Heart right ventricle (tissue), 16 donors: ENCODE results near the gene SCN5A. TPM values are rescaled to one million over a fixed set of nuclear protein-coding genes. Genes with fewer than 3 reads are reported as not detected.

Source experiments
- ATAC-seq, 8 donors: fragments of 200-7000 bp; cut with Tn5 transposase; one replicate each; pipeline ENCODE4 v1.9.1; 2020; ENCODE audit warnings: mild to moderate bottlenecking in 8 of 8, moderate library complexity in 8 of 8, moderate number of reproducible peaks in 1 of 8
- DNase-seq, 2 donors: peaks; one replicate each; pipeline ENCODE4 v3.0.0-alpha.2; 2020
- H3K27ac ChIP-seq, 10 donors: fragments of 200-600 bp; sonication (generic) in 2 of 10; one replicate each; pipeline versions ENCODE4 v1.5.0 to v1.8.0; 2020 to 2022; ENCODE audit warnings: mild to moderate bottlenecking in 3 of 10
- H3K27me3 ChIP-seq, 7 donors: fragments of 200-600 bp; one replicate each; pipeline ENCODE4 v1.8.0; 2021 to 2022; ENCODE audit warnings: mild to moderate bottlenecking in 2 of 7
- H3K36me3 ChIP-seq, 9 donors: fragments of 200-600 bp; sonication (generic) in 1 of 9; one replicate each; pipeline versions ENCODE4 v1.5.0 to v1.8.0; 2020 to 2022; ENCODE audit warnings: mild to moderate bottlenecking in 2 of 9
- H3K4me1 ChIP-seq, 9 donors: fragments of 200-600 bp; sonication (generic) in 1 of 9; one replicate each; pipeline versions ENCODE4 v1.5.0 to v1.8.0; 2020 to 2022; ENCODE audit warnings: mild to moderate bottlenecking in 4 of 9
- H3K4me3 ChIP-seq, 10 donors: fragments of 200-600 bp; sonication (generic) in 2 of 10; one replicate each; pipeline versions ENCODE4 v1.5.0 to v1.8.0; 2020 to 2022; ENCODE audit warnings: mild to moderate bottlenecking in 7 of 10, moderate library complexity in 2 of 10
- H3K9me3 ChIP-seq, 11 donors: fragments of 200-600 bp in 10 of 11; sonication (generic) in 2 of 11; one replicate each; pipeline versions ENCODE4 v1.5.0 to v1.8.0; 2013 to 2022; ENCODE audit warnings: mild to moderate bottlenecking in 2 of 11, control low read depth in 1 of 11, moderate library complexity in 1 of 11
- WGBS, 2 donors: extraction: QIAGEN DNeasy Blood & Tissue Kit; methylation state at CpG; one replicate each; pipeline ENCODE4 v1.1.7; 2013; ENCODE audit warnings: inconsistent platforms in 1 of 2; 5-methylcytosine and 5-hydroxymethylcytosine counted together
- intact Hi-C, 10 donors: fragments of 100-400 bp; cut with DNase I; formaldehyde crosslinking; loops; one replicate each; pipeline versions ENCODE4 v1.11.1 to v1.14.2; 2022
- polyA plus RNA-seq, 2 donors: library from polyadenylated mRNA; stranded (reverse); fragments of 200-250 nt; gene quantifications; one replicate each; pipeline ENCODE4 v1.2.3, GENCODE V29; 2013
- total RNA-seq, 10 donors: library from RNA; stranded (reverse); fragmentation: NEBNext Ultra II Directional in 3 of 10; extraction: Animal tissue kit (Norgen Biotek cat#: 25700) in 3 of 10; gene quantifications; one replicate each; pipeline versions ENCODE4 v1.2.1 to v1.2.4, GENCODE V29; 2021 to 2023
- TF ChIP-seq, protein P1 (sequence below), 9 donors: fragments of 200-600 bp; sonication (generic) in 2 of 9; IDR thresholded peaks; one replicate each; pipeline versions ENCODE4 v1.5.0 to v1.8.0; 2021 to 2022; ENCODE audit warnings: antibody characterized with exemption in 9 of 9, mild to moderate bottlenecking in 5 of 9, moderate library complexity in 1 of 9
- donor health status: Arrhythmogenic right ventricular cardiomyopathy.
- donor health status: ischemic (EF 13 %, LVEDD 7.1; RV severe dilation, severe dysfunction).
- donor health status: healthy with polysubstance abuse.
- donor health status: DM: no; HTN: yes; CAD: no.
- donor health status: DM: no; HTN: no; CAD: no.
- donor health status: ischemic (EF 25% LVEDD 6.9; RV normal size, moderate dysfunction).
- donor health status: ischemic (EF 25% LVEDD 5.7; RV mildly dilated, moderate dysfunction).
- donor health status: healthy.
- donor health status: DM: yes; HTN: yes; CAD: no.
- donor health status: Ischemic cardiomyopathy.
- donor health status: ischemic (EF 35%, LVEDD 5.7; RV mildly dilated, moderate dysfunction).
- donor health status: nonischemic (EF 11% LVEDD 7.7; RV severe dilation, severe dysfunction).
- donor health status: DM: yes; HTN: yes; CAD: no.
- donor health status: PGD.
- donor health status: ischemic (EF 29% LVEDD 5.4; RV normal size, mild dysfunction).
- donor health status: nonischemic (EF 23%, LVEDD 6.1; RV moderate dilation, normal function).

SCN5A gene
- total and polyA plus RNA-seq, 12 donors, result 29.9 to 254 (median 177) TPM

- no peak for ATAC-seq
- no peak overlapping the region for H3K27ac ChIP-seq
- intact Hi-C loops, result loop anchor here in 3 of 10 donors (10.0 kb wide), 1 partner anchor 160 kb away; no protein-coding TSS in a partner anchor
- WGBS, 2 donors, result 45 to 52% methylated on average over 5 of the region's 5 CpGs
- TF ChIP-seq, protein P1, sequence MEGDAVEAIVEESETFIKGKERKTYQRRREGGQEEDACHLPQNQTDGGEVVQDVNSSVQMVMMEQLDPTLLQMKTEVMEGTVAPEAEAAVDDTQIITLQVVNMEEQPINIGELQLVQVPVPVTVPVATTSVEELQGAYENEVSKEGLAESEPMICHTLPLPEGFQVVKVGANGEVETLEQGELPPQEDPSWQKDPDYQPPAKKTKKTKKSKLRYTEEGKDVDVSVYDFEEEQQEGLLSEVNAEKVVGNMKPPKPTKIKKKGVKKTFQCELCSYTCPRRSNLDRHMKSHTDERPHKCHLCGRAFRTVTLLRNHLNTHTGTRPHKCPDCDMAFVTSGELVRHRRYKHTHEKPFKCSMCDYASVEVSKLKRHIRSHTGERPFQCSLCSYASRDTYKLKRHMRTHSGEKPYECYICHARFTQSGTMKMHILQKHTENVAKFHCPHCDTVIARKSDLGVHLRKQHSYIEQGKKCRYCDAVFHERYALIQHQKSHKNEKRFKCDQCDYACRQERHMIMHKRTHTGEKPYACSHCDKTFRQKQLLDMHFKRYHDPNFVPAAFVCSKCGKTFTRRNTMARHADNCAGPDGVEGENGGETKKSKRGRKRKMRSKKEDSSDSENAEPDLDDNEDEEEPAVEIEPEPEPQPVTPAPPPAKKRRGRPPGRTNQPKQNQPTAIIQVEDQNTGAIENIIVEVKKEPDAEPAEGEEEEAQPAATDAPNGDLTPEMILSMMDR (IDR thresholded peaks at IDR 0.05), result no peak
- no peaks in the 10 kb centered on the region for H3K9me3 ChIP-seq
- H3K27me3 ChIP-seq, result peaks cover 0 to 6% (median 0%) of the 10 kb centered on the region in 7 donors
- no peak overlapping the region for H3K4me3 ChIP-seq
- no peaks in the 10 kb centered on the region for H3K36me3 ChIP-seq
- no peak for DNase-seq
- no peaks in the 10 kb centered on the region for H3K4me1 ChIP-seq
These were observed 35.1 kb upstream of the SCN5A start for GRCh38 chr3:38684546-38684945.

DNA sequence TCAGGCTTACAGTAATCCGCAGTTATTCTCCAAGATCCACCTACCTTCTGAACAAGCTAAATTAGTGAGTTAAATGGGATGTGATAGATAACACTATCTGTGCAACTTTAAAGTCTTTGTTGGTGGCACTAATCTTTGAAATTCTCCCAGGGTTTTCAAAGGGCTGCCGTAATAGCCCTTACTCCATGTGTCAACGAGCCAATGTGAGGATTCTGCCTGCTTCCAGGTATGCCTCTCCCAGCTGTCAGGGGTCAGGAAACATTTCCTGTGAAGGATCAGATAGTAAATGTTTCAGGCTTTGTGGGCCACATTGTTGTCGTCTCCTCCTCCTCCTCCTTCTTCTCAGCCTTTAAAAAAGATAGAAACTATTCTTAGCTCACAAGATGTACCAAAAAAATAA lies 20.2 kb upstream of the SCN5A start:
- no peaks in the 10 kb centered on the region for H3K4me1 ChIP-seq
- intact Hi-C loops, result loop anchor here in 1 of 10 donors (5.0 kb wide), 1 partner anchor 387 kb away; the partner anchor contains the start of gene SLC22A14
- no peak for DNase-seq
- peaks cover 0 to 10% (median 0%) of the 10 kb centered on the region in 11 donors for H3K9me3 ChIP-seq
- peaks cover 0 to 4% (median 0%) of the 10 kb centered on the region in 7 donors for H3K27me3 ChIP-seq
- H3K27ac ChIP-seq, result no peak overlapping the region
- H3K36me3 ChIP-seq, result no peaks in the 10 kb centered on the region
- ATAC-seq, result no peak
- TF ChIP-seq, protein P1 (IDR thresholded peaks at IDR 0.05), result no peak
- WGBS, 2 donors, result 27 to 31% methylated on average over 4 of the region's 4 CpGs
- no peak overlapping the region for H3K4me3 ChIP-seq

- Histone ChIP-seq H3K27ac (no peak overlapping the region), H3K9me3 (peaks cover 0 to 30% (median 6%) of the 10 kb centered on the region in 11 donors), H3K4me1 (no peaks in the 10 kb centered on the region), H3K27me3 (peaks cover 0 to 33% (median 20%) of the 10 kb centered on the region in 7 donors), H3K4me3 (no peak overlapping the region), H3K36me3 (no peaks in the 10 kb centered on the region)
- ATAC-seq (no peak), DNase-seq (no peak)
- TF ChIP-seq, protein P1 (IDR thresholded peaks at IDR 0.05), result peak in 5 of 9 donors; percentile 11 to 21 (median 18)
- intact Hi-C loops, result no loop called here
- WGBS, 2 donors, result 30 to 39% methylated on average over 4 of the region's 4 CpGs
These were observed 13.1 kb upstream of the SCN5A start for GRCh38 chr3:38662544-38662943.

- TF ChIP-seq, protein P1 (IDR thresholded peaks at IDR 0.05), result no peak
- Histone ChIP-seq H3K9me3 (peaks cover 0 to 27% (median 6%) of the 10 kb centered on the region in 11 donors), H3K4me3 (no peak overlapping the region), H3K36me3 (no peaks in the 10 kb centered on the region), H3K4me1 (no peaks in the 10 kb centered on the region), H3K27ac (no peak overlapping the region), H3K27me3 (peaks cover 0 to 50% (median 36%) of the 10 kb centered on the region in 7 donors)
- WGBS, 2 donors, result 8 to 12% methylated on average over 9 of the region's 9 CpGs
- intact Hi-C loops, result loop anchor here in 3 of 10 donors (5.0 to 10.0 kb wide), 5 partner anchors 162 to 654 kb away; partner anchors contain the start of genes EXOG (in 2 of the 3) and XYLB (in 1 of the 3)
- ATAC-seq (peak in 2 of 8 donors; percentile 24 to 31), DNase-seq (no peak)
These were observed 9.4 kb upstream of the SCN5A start for GRCh38 chr3:38658841-38659240.
